Raji (cell line): ENCODE measurements around the gene PLEKHA7.

ENCODE experiments used
- POLR2A ChIP-seq: IDR thresholded peaks from 2 replicates; pipeline ENCODE4 v1.6.1; 2011; ENCODE audit warnings: low read depth, low read length, control low read depth; ENCODE audit not compliant: insufficient read depth

Gene PLEKHA7

GRCh38 chr11:16771350-16772140, 242.7 kb downstream of the PLEKHA7 start:
- no peak for TF ChIP-seq POLR2A

- TF ChIP-seq POLR2A = no peak
Measured at GRCh38 chr11:16770016-16770415, 244.2 kb downstream of the PLEKHA7 start.

GRCh38 chr11:16769386-16769785, 244.8 kb downstream of the PLEKHA7 start:
- no peak for TF ChIP-seq POLR2A

GRCh38 chr11:16767957-16768356, 246.3 kb downstream of the PLEKHA7 start:
- TF ChIP-seq POLR2A = no peak

GRCh38 chr11:16767137-16767536, 247.1 kb downstream of the PLEKHA7 start:
- no peak for TF ChIP-seq POLR2A

GRCh38 chr11:16764888-16765287, 249.3 kb downstream of the PLEKHA7 start:
- no peak for TF ChIP-seq POLR2A

GRCh38 chr11:16763746-16764145, 250.5 kb downstream of the PLEKHA7 start:
- no peak for TF ChIP-seq POLR2A

- TF ChIP-seq POLR2A = no peak
Measured at GRCh38 chr11:16759857-16760508, 254.2 kb downstream of the PLEKHA7 start.

GRCh38 chr11:16758382-16759024, 255.7 kb downstream of the PLEKHA7 start:
- TF ChIP-seq POLR2A = no peak

GRCh38 chr11:16750417-16750816, 263.8 kb downstream of the PLEKHA7 start:
- TF ChIP-seq POLR2A = no peak

- no peak for TF ChIP-seq POLR2A
Measured at GRCh38 chr11:16749666-16750065, 264.5 kb downstream of the PLEKHA7 start.

- TF ChIP-seq POLR2A = no peak
Measured at GRCh38 chr11:16749092-16749491, 265.1 kb downstream of the PLEKHA7 start.

- TF ChIP-seq POLR2A = no peak
Measured at GRCh38 chr11:16745950-16746605, 268.1 kb downstream of the PLEKHA7 start.

GRCh38 chr11:16744128-16744725, 270.0 kb downstream of the PLEKHA7 start:
- no peak for TF ChIP-seq POLR2A

- no peak for TF ChIP-seq POLR2A
Measured at GRCh38 chr11:16743478-16743877, 270.7 kb downstream of the PLEKHA7 start.
